Fibroblast of lung (primary cell): Measurements from ENCODE around the gene CRACR2B. TPM values are rescaled to one million over a fixed set of nuclear protein-coding genes. Genes with fewer than 3 reads are reported as not detected.

Experiments
- DNase-seq, 2 donors: peaks; one replicate each; pipeline versions ENCODE4 v3.0.0 to v3.0.0-alpha.2; 2010; ENCODE audit warnings: low read depth in 2 of 2
- H2AFZ ChIP-seq: 2 replicates; pipeline ENCODE4 v1.5.1; 2012; ENCODE audit warnings: low read length, control low read depth, inconsistent platforms
- H3K27ac ChIP-seq: 2 replicates; pipeline ENCODE4 v1.5.1; 2011; ENCODE audit warnings: low read length, control low read depth; ENCODE audit not compliant: insufficient read depth
- H3K27me3 ChIP-seq: 2 replicates; pipeline ENCODE4 v1.5.1; 2011; ENCODE audit warnings: mild to moderate bottlenecking, low read length; ENCODE audit not compliant: control insufficient read depth, insufficient read depth
- H3K36me3 ChIP-seq: 2 replicates; pipeline ENCODE4 v1.5.1; 2011; ENCODE audit warnings: low read length; ENCODE audit not compliant: control insufficient read depth, insufficient read depth
- H3K4me1 ChIP-seq: 2 replicates; pipeline ENCODE4 v1.5.1; 2011; ENCODE audit warnings: low read length; ENCODE audit not compliant: control insufficient read depth, insufficient read depth; ENCODE audit errors: extremely low read depth
- H3K4me2 ChIP-seq: 2 replicates; pipeline ENCODE4 v1.5.1; 2011; ENCODE audit warnings: low read length, control low read depth; ENCODE audit not compliant: insufficient read depth; ENCODE audit errors: extremely low read depth
- H3K4me3 ChIP-seq, 4 experiments: fragments of 200-600 bp in 1 of 4; sonication (generic) in 1 of 4; replicated peaks in 1 of 4; 2 replicates each; pipeline ENCODE4 v1.5.1; 2011 to 2016; ENCODE audit warnings: low read length in 4 of 4, low read depth in 3 of 4, mild to moderate bottlenecking in 3 of 4, control low read depth in 2 of 4, inconsistent platforms in 1 of 4, mixed read lengths in 1 of 4; ENCODE audit not compliant: insufficient read depth in 1 of 4; ENCODE audit errors: control extremely low read depth in 1 of 4
- H3K79me2 ChIP-seq: 2 replicates; pipeline ENCODE4 v1.5.1; 2012; ENCODE audit warnings: mild to moderate bottlenecking, low read length, inconsistent platforms; ENCODE audit not compliant: control insufficient read depth, insufficient read depth
- H3K9ac ChIP-seq: 2 replicates; pipeline ENCODE4 v1.5.1; 2011; ENCODE audit warnings: mild to moderate bottlenecking, low read length, control low read depth; ENCODE audit not compliant: insufficient read depth
- H3K9me3 ChIP-seq: 2 replicates; pipeline ENCODE4 v1.5.1; 2012; ENCODE audit warnings: low read depth, low read length; ENCODE audit not compliant: control insufficient read depth, insufficient read depth
- H4K20me1 ChIP-seq: 2 replicates; pipeline ENCODE4 v1.5.1; 2011; ENCODE audit warnings: low read length; ENCODE audit not compliant: control insufficient read depth, insufficient read depth; ENCODE audit errors: extremely low read depth
- CTCF ChIP-seq, 2 donors: IDR thresholded peaks in 1 of 2; conservative IDR thresholded peaks in 1 of 2; 1 replicate in 1 of 2; 2 replicates in 1 of 2; pipeline ENCODE4 v1.5.1; 2011 to 2012; ENCODE audit warnings: low read length in 2 of 2, control low read depth in 1 of 2, inconsistent platforms in 1 of 2, low read depth in 1 of 2, mild to moderate bottlenecking in 1 of 2
- EZH2 ChIP-seq: IDR thresholded peaks from 2 replicates; pipeline ENCODE4 v1.5.1; 2012; ENCODE audit warnings: low read length, control low read depth, mild to moderate bottlenecking; ENCODE audit errors: missing control alignments
- polyA plus RNA-seq, 2 donors: library from polyadenylated mRNA; depleted of rRNA in 1 of 2; stranded (reverse) in 1 of 2; unstranded in 1 of 2; fragments of >200 nt; gene quantifications; 2 replicates each; pipeline ENCODE4 v1.2.1, GENCODE V29; 2011 to 2012; ENCODE audit warnings: missing spikeins in 1 of 2
- total RNA-seq: library from RNA; depleted of rRNA; stranded (reverse); fragments of >200 nt; gene quantifications from 2 replicates; pipeline ENCODE4 v1.2.1, GENCODE V29; 2014

The CRACR2B gene
- total and polyA plus RNA-seq, 2 donors (not counting 1 experiment from before 2014, with no cell fraction given): 0.11 to 0.66 TPM

DNA sequence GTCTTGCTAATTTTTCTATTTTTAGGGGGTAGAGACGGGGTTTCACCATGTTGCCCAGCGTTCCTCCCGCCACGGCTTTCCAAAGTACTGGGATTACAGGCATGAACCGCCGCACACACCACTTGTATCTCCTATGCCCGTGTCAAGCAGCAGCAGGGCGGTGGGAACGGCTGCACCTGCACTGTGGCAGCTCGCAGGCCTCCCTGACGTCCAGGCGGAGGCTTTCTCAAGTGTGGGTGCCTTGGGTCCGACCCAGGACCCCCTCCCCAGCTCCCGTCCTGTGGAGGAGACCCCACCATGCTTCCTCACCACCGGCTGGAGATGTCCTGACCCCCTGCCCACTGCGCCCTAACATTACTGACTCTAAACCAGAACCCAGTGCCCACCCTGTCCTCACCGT, 40.7 kb downstream of the CRACR2B start:
- no peak overlapping the region for H3K4me3 ChIP-seq
- H3K9me3 ChIP-seq: no peaks in the 10 kb centered on the region
- peaks cover 11% of the 10 kb centered on the region for H3K4me1 ChIP-seq
- TF ChIP-seq EZH2 (no peak), CTCF (conservative IDR thresholded peaks at IDR 0.05 in 1 of 2, IDR thresholded peaks at IDR 0.05 in 1 of 2; ENCODE audit: low read depth in 1 of 2, low read length in 2 of 2) (no peak)
- H2AFZ ChIP-seq: no peak overlapping the region
- no peaks in the 10 kb centered on the region for H3K79me2 ChIP-seq
- no peaks in the 10 kb centered on the region for H4K20me1 ChIP-seq
- no peak overlapping the region for H3K9ac ChIP-seq
- H3K36me3 ChIP-seq: peaks cover 14% of the 10 kb centered on the region
- H3K27me3 ChIP-seq: no peaks in the 10 kb centered on the region
- no peak overlapping the region for H3K4me2 ChIP-seq
- no peak overlapping the region for H3K27ac ChIP-seq
- DNase-seq: no peak

GRCh38 chr11:868802-869201, 41.1 kb downstream of the CRACR2B start:
- Histone ChIP-seq H3K27ac (no peak overlapping the region), H4K20me1 (no peaks in the 10 kb centered on the region), H3K4me2 (no peak overlapping the region), H3K27me3 (no peaks in the 10 kb centered on the region), H3K4me3 (no peak overlapping the region), H3K9ac (no peak overlapping the region), H3K9me3 (no peaks in the 10 kb centered on the region), H2AFZ (no peak overlapping the region), H3K4me1 (peaks cover 11% of the 10 kb centered on the region), H3K36me3 (peaks cover 13% of the 10 kb centered on the region), H3K79me2 (no peaks in the 10 kb centered on the region)
- TF ChIP-seq EZH2 (no peak), CTCF (conservative IDR thresholded peaks at IDR 0.05 in 1 of 2, IDR thresholded peaks at IDR 0.05 in 1 of 2; ENCODE audit: low read depth in 1 of 2, low read length in 2 of 2) (no peak)
- DNase-seq: no peak

DNA sequence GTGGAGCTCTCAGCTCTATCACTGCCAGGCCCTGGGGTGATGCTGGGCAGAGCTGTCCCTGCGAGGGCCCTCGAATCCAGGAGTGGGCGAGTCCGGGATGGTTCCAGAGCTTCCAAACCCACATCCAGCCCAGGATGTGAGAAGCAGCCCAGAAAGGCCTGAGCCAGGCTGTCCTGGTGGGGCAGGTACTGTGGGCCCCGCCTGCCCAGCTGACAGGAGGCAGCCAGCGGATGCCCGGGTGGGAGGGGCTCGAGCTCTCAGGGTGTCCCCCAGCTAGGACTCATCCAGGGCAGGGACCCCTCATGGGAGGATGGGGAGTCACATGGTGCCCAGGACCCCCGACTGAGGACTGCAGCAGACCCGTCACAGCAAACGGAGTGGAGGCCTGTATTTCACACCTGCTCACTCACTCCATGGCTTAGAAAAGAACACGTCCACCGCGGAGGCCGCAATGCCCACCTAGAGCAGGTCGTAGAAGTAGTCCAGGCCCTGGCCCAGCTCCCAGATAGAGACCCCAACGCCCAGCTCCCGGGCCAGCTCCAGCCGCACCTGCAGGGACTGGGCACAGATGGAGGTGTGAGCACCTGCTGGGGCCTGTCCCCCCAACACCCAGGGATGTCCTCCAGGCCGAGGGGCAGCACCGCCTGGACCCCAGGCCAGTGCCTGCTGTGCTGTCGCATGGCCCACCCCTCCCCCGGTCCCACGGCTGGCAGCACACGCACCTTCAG, 41.8 kb downstream of the CRACR2B start:
- no peak overlapping the region for H3K4me2 ChIP-seq
- H3K9ac ChIP-seq: no peak overlapping the region
- no peaks in the 10 kb centered on the region for H3K27me3 ChIP-seq
- TF ChIP-seq CTCF (conservative IDR thresholded peaks at IDR 0.05 in 1 of 2, IDR thresholded peaks at IDR 0.05 in 1 of 2; ENCODE audit: low read depth in 1 of 2, low read length in 2 of 2) (no peak), EZH2 (no peak)
- no peak overlapping the region for H3K27ac ChIP-seq
- H4K20me1 ChIP-seq: no peaks in the 10 kb centered on the region
- no peaks in the 10 kb centered on the region for H3K79me2 ChIP-seq
- no peaks in the 10 kb centered on the region for H3K9me3 ChIP-seq
- peaks cover 13% of the 10 kb centered on the region for H3K36me3 ChIP-seq
- no peak overlapping the region for H2AFZ ChIP-seq
- no peak for DNase-seq
- peaks cover 11% of the 10 kb centered on the region for H3K4me1 ChIP-seq
- no peak overlapping the region for H3K4me3 ChIP-seq
